GM23338 (cell line): ENCODE data around the gene TERT. TPM values are rescaled to one million over a fixed set of nuclear protein-coding genes. Genes with fewer than 3 reads are reported as not detected.

Experiments
- CREB1 ChIP-seq: fragments of 250-450 bp; sonication (Bioruptor Pico); IDR thresholded peaks from 2 replicates; pipeline ENCODE4 v1.5.0; 2020; ENCODE audit warnings: low read depth, mild to moderate bottlenecking, moderate library complexity
- EZH2 ChIP-seq: fragments of 200-600 bp; sonication (generic); IDR thresholded peaks from one replicate; pipeline ENCODE4 v1.8.0; 2017; ENCODE audit warnings: antibody characterized with exemption, mild to moderate bottlenecking, low read depth; ENCODE audit not compliant: unreplicated experiment
- JUNB ChIP-seq: IDR thresholded peaks from one replicate; pipeline ENCODE4 v1.6.1; 2016; ENCODE audit warnings: antibody characterized with exemption; ENCODE audit not compliant: unreplicated experiment
- NANOG ChIP-seq: IDR thresholded peaks from 2 replicates; pipeline ENCODE4 v1.6.1; 2016; ENCODE audit warnings: antibody characterized with exemption, borderline replicate concordance
- POLR2AphosphoS5 ChIP-seq: IDR thresholded peaks from 2 replicates; pipeline ENCODE4 v1.6.1; 2016; ENCODE audit warnings: antibody characterized with exemption, low read depth
- REST ChIP-seq: IDR thresholded peaks from one replicate; pipeline ENCODE4 v1.6.1; 2018; ENCODE audit warnings: antibody characterized with exemption; ENCODE audit not compliant: unreplicated experiment
- STAT1 ChIP-seq: IDR thresholded peaks from one replicate; pipeline ENCODE4 v1.6.1; 2016; ENCODE audit warnings: antibody characterized with exemption; ENCODE audit not compliant: unreplicated experiment
- ZNF114 ChIP-seq: fragments of 250-450 bp; sonication (Bioruptor Pico); IDR thresholded peaks from 2 replicates; pipeline ENCODE4 v1.5.0; 2020; ENCODE audit warnings: mild to moderate bottlenecking, moderate library complexity
- ZNF331 ChIP-seq: fragments of 250-450 bp; sonication (Bioruptor Pico); IDR thresholded peaks from 2 replicates; pipeline ENCODE4 v1.5.0; 2020; ENCODE audit warnings: low read depth, mild to moderate bottlenecking, moderate library complexity
- ZNF462 ChIP-seq: fragments of 250-450 bp; sonication (Bioruptor Pico); IDR thresholded peaks from 2 replicates; pipeline ENCODE4 v1.5.0; 2020; ENCODE audit warnings: mild to moderate bottlenecking, moderate library complexity
- polyA plus RNA-seq: library from polyadenylated mRNA; unstranded; fragments of >200 nt; fragmentation: Nextera tagmentation; extraction: Ambion mirVana; gene quantifications from 2 replicates; pipeline ENCODE4 v1.2.1, GENCODE V29; 2016
- total RNA-seq: library from RNA; depleted of rRNA; stranded (reverse); fragments of >200 nt; shearing (Covaris generic); gene quantifications from 2 replicates; pipeline ENCODE4 v1.2.3, GENCODE V29; 2014
- TF ChIP-seq, protein P1 (sequence below): IDR thresholded peaks from 2 replicates; pipeline ENCODE4 v1.6.1; 2016; ENCODE audit warnings: antibody characterized with exemption

The TERT gene
- total and polyA plus RNA-seq, 2 experiments from 2014 or later = 9.8 to 46.4 TPM

GRCh38 chr5:1261643-1262042, 33.2 kb downstream of the TERT start (continued):
- TF ChIP-seq ZNF462 (CRISPR knock-in tag) (no peak), STAT1 (no peak), EZH2 (no peak), REST (no peak), CREB1 (CRISPR knock-in tag) (no peak), ZNF114 (CRISPR knock-in tag) (no peak), NANOG (no peak), POLR2AphosphoS5 (no peak), JUNB (no peak), ZNF331 (CRISPR knock-in tag) (no peak)
- TF ChIP-seq, protein P1, sequence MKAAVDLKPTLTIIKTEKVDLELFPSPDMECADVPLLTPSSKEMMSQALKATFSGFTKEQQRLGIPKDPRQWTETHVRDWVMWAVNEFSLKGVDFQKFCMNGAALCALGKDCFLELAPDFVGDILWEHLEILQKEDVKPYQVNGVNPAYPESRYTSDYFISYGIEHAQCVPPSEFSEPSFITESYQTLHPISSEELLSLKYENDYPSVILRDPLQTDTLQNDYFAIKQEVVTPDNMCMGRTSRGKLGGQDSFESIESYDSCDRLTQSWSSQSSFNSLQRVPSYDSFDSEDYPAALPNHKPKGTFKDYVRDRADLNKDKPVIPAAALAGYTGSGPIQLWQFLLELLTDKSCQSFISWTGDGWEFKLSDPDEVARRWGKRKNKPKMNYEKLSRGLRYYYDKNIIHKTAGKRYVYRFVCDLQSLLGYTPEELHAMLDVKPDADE = no peak
